T-helper 2 cell (primary cell): ENCODE results near the gene SEPTIN11.
A peak's percentile ranks its signal among the peaks of the same experiment; 100 is the strongest.
"Not testable (repeated sequence)": the region's sequence is repeated elsewhere in the genome, so short reads cannot be mapped to it uniquely, and the experiment has no call there.

Experiments used
- DNase-seq, 5 experiments: peaks; one replicate each; pipeline versions ENCODE4 v3.0.0 to v3.0.0-alpha.2; 2012 to 2022

The SEPTIN11 gene

GRCh38 chr4:76952656-76953582 lies 3.4 kb downstream of the SEPTIN11 start:
- no peak for DNase-seq

GRCh38 chr4:76953956-76954355 lies 4.4 kb downstream of the SEPTIN11 start:
- DNase-seq = no peak

GRCh38 chr4:76954489-76954888 lies 4.9 kb downstream of the SEPTIN11 start:
- DNase-seq = no peak

DNA sequence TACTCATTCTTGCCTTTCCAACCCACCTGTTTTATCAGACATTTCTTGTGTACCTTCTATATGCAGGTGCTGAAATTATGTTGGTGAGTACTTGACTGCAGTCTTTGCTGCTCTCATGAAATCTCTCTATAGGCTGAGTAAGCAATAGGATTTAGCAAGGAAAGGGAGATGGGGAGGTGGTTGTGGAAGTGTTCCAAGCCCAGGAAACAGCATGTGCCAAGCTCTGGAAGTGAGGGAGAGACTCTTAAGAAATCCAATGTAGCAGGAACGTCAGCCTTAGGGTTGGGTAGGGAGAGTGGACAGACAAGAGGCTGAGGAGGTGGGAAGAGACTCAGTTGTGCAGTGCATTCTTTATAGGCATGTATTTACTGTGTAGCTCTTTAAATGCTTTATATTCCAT lies 5.6 kb downstream of the SEPTIN11 start:
- no peak for DNase-seq

DNA sequence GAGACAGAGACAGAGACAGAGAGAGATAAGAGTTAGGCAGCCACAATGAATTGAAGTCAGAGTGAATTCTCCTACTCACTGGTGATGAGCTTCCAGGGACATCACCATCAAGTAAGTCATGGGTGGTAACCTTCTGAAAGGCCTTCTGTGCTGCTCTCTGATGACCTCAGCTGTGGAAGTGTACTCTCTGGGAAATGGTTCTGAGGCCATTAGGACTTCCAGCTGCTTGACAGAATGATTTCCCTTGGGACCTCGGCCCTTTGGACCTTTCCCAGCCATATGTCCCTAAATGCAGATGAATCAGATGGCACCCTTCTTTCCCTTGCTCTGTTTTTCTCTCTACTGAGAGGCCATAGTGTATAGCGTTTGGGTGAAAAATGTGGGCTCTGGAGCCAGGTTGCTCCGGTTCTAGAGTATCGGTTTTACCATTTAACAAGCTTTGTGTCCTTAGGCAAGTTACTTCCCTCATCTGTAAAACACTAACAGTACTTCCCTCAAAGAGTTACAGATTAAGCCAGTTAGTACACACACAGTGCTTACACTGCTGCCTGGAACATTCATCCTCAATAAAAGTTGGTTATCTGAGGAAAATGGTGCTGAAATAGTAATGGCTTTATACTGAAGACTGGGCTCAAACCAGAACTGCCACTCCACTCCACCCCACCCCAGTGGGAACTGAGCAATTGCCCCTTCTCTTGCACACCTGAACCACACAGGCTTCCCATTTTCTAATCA lies 7.6 kb downstream of the SEPTIN11 start:
- no peak for DNase-seq

DNA sequence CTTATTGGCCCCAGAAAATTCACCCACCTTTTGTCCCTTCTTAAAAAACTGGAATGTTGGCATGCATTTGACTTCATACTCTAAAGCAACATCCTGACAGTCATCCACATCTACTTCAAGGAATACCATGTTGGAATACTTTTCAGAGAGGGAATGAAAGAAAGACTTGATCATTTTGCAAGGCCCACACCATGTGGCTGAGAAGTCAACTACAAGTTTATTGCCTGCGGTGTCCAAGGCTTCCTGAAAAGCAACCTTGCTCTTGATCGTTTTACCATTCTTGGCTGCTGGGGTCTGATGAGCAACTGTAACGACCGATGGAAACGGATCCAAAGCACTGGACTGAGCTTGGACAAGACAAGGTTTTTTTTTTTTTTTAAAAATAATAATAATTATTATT lies 9.3 kb downstream of the SEPTIN11 start:
- no peak for DNase-seq

GRCh38 chr4:76960014-76960413 lies 10.5 kb downstream of the SEPTIN11 start:
- peak in 1 of 5 experiments; percentile 88 for DNase-seq

DNA sequence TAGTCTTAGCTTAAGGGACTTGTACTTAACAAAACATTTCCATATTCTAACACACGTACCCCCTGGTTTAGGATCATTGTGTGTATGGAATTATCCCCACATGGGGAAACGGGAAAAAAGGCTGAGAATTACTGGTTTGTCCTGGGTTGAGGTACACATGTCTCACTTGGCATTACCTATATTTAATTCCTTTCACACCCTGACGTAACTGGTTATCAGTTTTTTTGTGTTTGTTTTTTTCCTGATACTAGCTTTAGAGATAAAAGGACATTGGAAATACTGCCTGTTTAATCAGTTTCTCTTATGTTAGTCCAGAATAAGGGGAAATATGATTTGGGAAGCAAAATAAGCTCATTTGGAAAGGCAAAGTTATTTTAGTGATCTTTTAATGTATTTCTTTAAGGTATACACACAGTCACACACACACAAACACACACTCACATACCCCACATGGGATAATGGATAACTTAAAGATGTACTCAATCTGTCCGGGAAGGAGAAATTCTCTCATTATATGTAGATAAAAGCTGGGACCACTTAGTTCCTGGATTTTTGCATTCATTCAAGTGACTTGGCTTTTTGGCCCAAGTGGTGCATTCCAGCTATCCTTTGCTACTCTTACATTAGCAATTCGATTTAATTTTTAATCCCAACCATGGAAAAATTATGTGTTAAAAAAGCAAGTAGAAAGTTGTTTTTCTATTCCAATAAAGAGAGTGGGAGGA lies 13.0 kb downstream of the SEPTIN11 start:
- no peak for DNase-seq

DNA sequence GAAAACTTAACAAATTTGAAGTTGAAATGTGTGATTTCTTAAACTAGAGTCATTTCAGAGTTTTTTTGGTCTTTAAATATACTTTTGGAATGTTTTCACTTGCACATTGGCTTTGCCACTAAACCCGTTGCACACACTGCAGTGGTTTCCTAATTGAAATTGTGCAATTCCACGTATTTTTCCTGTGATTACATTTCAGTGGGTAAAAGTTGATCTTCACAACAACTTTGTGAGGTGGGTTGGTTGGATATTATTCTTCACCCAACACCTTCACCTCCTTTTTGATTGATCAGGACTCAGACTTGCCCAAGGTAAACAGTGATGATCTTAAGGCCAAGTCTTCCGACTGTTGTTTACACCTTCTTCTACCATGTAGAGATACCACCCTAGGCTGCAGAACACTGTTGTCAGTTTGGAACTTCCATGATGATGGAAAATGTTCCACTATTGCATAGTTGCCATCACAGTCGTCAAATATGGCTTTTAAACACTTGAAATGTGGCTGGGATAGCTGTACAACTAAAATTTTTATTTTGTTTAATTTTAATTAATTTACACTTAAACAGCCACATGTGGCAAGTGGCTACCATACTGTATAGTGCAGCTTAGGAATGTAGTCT lies 13.7 kb downstream of the SEPTIN11 start:
- no peak for DNase-seq

GRCh38 chr4:76963927-76964326 lies 14.4 kb downstream of the SEPTIN11 start:
- DNase-seq = not testable (repeated sequence)

- peak in 1 of 5 experiments; percentile 53 for DNase-seq
These were observed 15.2 kb downstream of the SEPTIN11 start for GRCh38 chr4:76964769-76965168.

GRCh38 chr4:76965866-76966579 lies 16.5 kb downstream of the SEPTIN11 start:
- DNase-seq = no peak

GRCh38 chr4:76968937-76969336 lies 19.4 kb downstream of the SEPTIN11 start:
- no peak for DNase-seq

DNA sequence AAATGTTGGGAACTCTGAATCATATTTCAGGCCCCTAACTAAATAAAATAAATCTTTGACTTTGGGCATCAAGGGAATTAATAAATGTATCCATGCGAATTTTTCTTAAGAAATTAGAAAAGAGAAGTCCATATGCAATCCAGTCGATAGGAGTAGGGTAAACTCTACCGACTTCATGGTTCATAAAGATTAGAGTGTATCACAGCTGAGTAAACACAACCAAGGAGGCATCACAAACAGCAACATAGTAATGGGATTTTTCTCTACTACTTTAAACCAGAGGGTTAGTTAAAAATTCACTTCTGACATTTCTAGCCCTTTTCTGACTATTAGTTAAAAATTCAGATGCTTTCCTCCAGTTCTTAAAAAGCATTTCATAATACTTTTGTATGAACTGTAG lies 19.9 kb downstream of the SEPTIN11 start:
- no peak for DNase-seq

DNA sequence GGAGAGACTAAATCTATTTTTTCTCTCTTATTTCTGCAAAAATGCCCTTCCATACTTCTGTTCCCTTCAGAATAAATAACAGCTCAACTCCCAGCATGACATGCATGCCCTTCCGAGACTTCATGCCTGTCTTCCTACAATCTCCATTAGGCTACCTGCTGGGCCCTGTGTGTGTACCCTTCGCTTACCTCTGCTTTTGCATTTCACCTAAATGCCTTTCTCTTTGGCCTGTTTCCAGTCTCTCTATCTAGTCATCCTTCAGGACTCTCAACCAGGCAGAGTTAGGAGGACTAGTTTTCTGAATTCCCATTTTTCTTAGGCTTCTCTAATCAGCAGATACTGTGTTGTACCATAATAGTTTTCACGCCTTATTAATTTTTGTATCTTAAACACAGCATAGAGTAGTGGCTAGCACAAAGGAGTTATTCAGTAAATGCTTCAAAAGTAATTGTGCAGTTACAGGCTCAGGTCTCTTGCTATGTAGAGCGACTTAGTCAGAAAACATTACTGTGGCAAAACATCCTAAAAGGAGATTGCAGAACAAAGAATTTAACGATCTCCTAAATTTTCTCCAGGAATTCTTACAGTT lies 20.5 kb downstream of the SEPTIN11 start:
- no peak for DNase-seq

DNA sequence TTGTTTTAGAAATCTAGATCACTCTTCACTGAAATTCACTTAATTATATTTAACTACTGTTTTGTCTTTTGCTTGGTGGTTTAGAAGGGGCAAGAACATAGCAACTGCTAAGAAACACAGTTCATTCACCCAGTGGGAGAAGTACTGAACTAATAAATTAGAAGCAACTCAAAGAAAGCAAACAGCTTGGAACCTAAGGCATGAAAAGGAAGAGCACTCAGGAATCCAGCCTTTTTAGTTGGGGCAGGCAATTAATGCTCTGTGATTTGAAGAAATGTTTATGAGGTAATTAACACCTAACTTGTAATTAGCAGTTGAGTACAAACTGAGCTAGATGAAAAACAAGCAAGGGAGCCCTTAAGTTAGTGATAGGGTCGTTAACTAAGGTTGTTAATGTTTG lies 22.8 kb downstream of the SEPTIN11 start:
- DNase-seq = no peak

- DNase-seq = no peak
These were observed 24.6 kb downstream of the SEPTIN11 start for GRCh38 chr4:76974150-76974549.

GRCh38 chr4:76977113-76977512 lies 27.6 kb downstream of the SEPTIN11 start:
- no peak for DNase-seq

GRCh38 chr4:76977736-76978350 lies 28.3 kb downstream of the SEPTIN11 start:
- DNase-seq = peak in 1 of 5 experiments; percentile 46

GRCh38 chr4:76979236-76979635 lies 29.7 kb downstream of the SEPTIN11 start:
- DNase-seq = no peak

DNA sequence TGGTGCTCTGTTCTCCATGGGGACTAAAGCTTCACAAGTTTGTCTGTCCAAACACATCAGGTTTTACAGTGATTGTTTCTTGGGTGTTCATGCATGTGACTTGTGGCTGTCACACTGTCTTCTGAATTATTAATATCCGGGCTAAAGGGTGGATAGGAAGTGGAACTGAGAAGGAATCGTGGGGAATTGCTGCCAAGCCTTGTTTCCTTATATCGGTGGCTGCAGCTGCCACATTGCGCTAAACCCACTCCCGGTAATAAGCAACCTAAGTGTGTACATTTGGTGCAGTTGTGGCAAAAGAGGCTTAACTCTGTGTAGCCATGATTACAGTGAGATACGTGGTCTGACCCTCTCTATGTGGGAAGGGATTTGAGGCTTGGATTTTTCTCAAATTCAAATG lies 30.7 kb downstream of the SEPTIN11 start:
- DNase-seq = no peak
